ENCODE measurements around the gene WNT16.
A peak's percentile ranks its signal among the peaks of the same experiment; 100 is the strongest.

Gene WNT16

GRCh38 chr7:121327671-121328070 is 1.1 kb upstream of the WNT16 start:
- H3K27ac Mint-ChIP-seq: no peak overlapping the region
- H3K27me3 Mint-ChIP-seq: peaks cover 66% of the 10 kb centered on the region
- no peaks in the 10 kb centered on the region for H3K9me3 Mint-ChIP-seq
- no peaks in the 10 kb centered on the region for H3K36me3 Mint-ChIP-seq (ENCODE audit: low read depth)
- H3K4me1 Mint-ChIP-seq (ENCODE audit: low read depth): peaks cover 25% of the 10 kb centered on the region
- H3K4me3 Mint-ChIP-seq: no peak overlapping the region

GRCh38 chr7:121329191-121330052 is 622 bp downstream of the WNT16 start:
- H3K36me3 Mint-ChIP-seq (ENCODE audit: low read depth): no peaks in the 10 kb centered on the region
- peak overlapping the region; percentile 75 for H3K4me3 Mint-ChIP-seq
- no peaks in the 10 kb centered on the region for H3K9me3 Mint-ChIP-seq
- peaks cover 25% of the 10 kb centered on the region for H3K4me1 Mint-ChIP-seq (ENCODE audit: low read depth)
- peaks cover 72% of the 10 kb centered on the region for H3K27me3 Mint-ChIP-seq
- no peak overlapping the region for H3K27ac Mint-ChIP-seq

GRCh38 chr7:121330053-121330833 is 1.4 kb downstream of the WNT16 start:
- no peak overlapping the region for H3K27ac Mint-ChIP-seq
- peaks cover 75% of the 10 kb centered on the region for H3K27me3 Mint-ChIP-seq
- H3K9me3 Mint-ChIP-seq: no peaks in the 10 kb centered on the region
- peaks cover 25% of the 10 kb centered on the region for H3K4me1 Mint-ChIP-seq (ENCODE audit: low read depth)
- peak overlapping the region; percentile 75 for H3K4me3 Mint-ChIP-seq
- no peaks in the 10 kb centered on the region for H3K36me3 Mint-ChIP-seq (ENCODE audit: low read depth)

- Mint-ChIP-seq H3K4me1 (ENCODE audit: low read depth) (peaks cover 25% of the 10 kb centered on the region), H3K4me3 (no peak overlapping the region), H3K27ac (no peak overlapping the region), H3K9me3 (no peaks in the 10 kb centered on the region), H3K27me3 (peaks cover 70% of the 10 kb centered on the region), H3K36me3 (ENCODE audit: low read depth) (no peaks in the 10 kb centered on the region)
These were observed 2.2 kb downstream of the WNT16 start for GRCh38 chr7:121331048-121331447.

- Mint-ChIP-seq H3K27me3 (peaks cover 64% of the 10 kb centered on the region), H3K9me3 (no peaks in the 10 kb centered on the region), H3K4me3 (no peak overlapping the region), H3K36me3 (ENCODE audit: low read depth) (no peaks in the 10 kb centered on the region), H3K27ac (no peak overlapping the region), H3K4me1 (ENCODE audit: low read depth) (peaks cover 25% of the 10 kb centered on the region)
These were observed 2.8 kb downstream of the WNT16 start for GRCh38 chr7:121331574-121331973.

- Mint-ChIP-seq H3K9me3 (no peaks in the 10 kb centered on the region), H3K27me3 (peaks cover 40% of the 10 kb centered on the region), H3K4me3 (no peak overlapping the region), H3K4me1 (ENCODE audit: low read depth) (peaks cover 10% of the 10 kb centered on the region), H3K36me3 (ENCODE audit: low read depth) (peaks cover 8% of the 10 kb centered on the region), H3K27ac (no peak overlapping the region)
These were observed 5.6 kb downstream of the WNT16 start for GRCh38 chr7:121334376-121334775.

GRCh38 chr7:121334875-121335648 is 6.3 kb downstream of the WNT16 start:
- Mint-ChIP-seq H3K36me3 (ENCODE audit: low read depth) (peaks cover 14% of the 10 kb centered on the region), H3K27ac (no peak overlapping the region), H3K27me3 (peaks cover 34% of the 10 kb centered on the region), H3K4me1 (ENCODE audit: low read depth) (peaks cover 5% of the 10 kb centered on the region), H3K9me3 (no peaks in the 10 kb centered on the region), H3K4me3 (no peak overlapping the region)

GRCh38 chr7:121336579-121336978 is 7.8 kb downstream of the WNT16 start:
- Mint-ChIP-seq H3K27ac (no peak overlapping the region), H3K9me3 (no peaks in the 10 kb centered on the region), H3K27me3 (peaks cover 20% of the 10 kb centered on the region), H3K4me3 (no peak overlapping the region), H3K4me1 (ENCODE audit: low read depth) (no peaks in the 10 kb centered on the region), H3K36me3 (ENCODE audit: low read depth) (peaks cover 14% of the 10 kb centered on the region)

- H3K4me3 Mint-ChIP-seq: no peak overlapping the region
- no peak overlapping the region for H3K27ac Mint-ChIP-seq
- no peaks in the 10 kb centered on the region for H3K4me1 Mint-ChIP-seq (ENCODE audit: low read depth)
- H3K27me3 Mint-ChIP-seq: peaks cover 16% of the 10 kb centered on the region
- no peaks in the 10 kb centered on the region for H3K9me3 Mint-ChIP-seq
- peaks cover 21% of the 10 kb centered on the region for H3K36me3 Mint-ChIP-seq (ENCODE audit: low read depth)
These were observed 8.6 kb downstream of the WNT16 start for GRCh38 chr7:121337398-121337797.

- Mint-ChIP-seq H3K27me3 (peaks cover 13% of the 10 kb centered on the region), H3K4me1 (ENCODE audit: low read depth) (no peaks in the 10 kb centered on the region), H3K9me3 (no peaks in the 10 kb centered on the region), H3K4me3 (no peak overlapping the region), H3K27ac (no peak overlapping the region), H3K36me3 (ENCODE audit: low read depth) (peaks cover 24% of the 10 kb centered on the region)
These were observed 10.3 kb downstream of the WNT16 start for GRCh38 chr7:121339082-121339481.

- no peaks in the 10 kb centered on the region for H3K27me3 Mint-ChIP-seq
- peaks cover 33% of the 10 kb centered on the region for H3K36me3 Mint-ChIP-seq (ENCODE audit: low read depth)
- no peak overlapping the region for H3K4me3 Mint-ChIP-seq
- H3K4me1 Mint-ChIP-seq (ENCODE audit: low read depth): no peaks in the 10 kb centered on the region
- H3K9me3 Mint-ChIP-seq: no peaks in the 10 kb centered on the region
- H3K27ac Mint-ChIP-seq: no peak overlapping the region
These were observed 13.1 kb downstream of the WNT16 start for GRCh38 chr7:121341933-121342332.

GRCh38 chr7:121342631-121343030 is 13.8 kb downstream of the WNT16 start:
- Mint-ChIP-seq H3K9me3 (no peaks in the 10 kb centered on the region), H3K4me3 (no peak overlapping the region), H3K27me3 (no peaks in the 10 kb centered on the region), H3K36me3 (ENCODE audit: low read depth) (peaks cover 40% of the 10 kb centered on the region), H3K27ac (no peak overlapping the region), H3K4me1 (ENCODE audit: low read depth) (no peaks in the 10 kb centered on the region)

GRCh38 chr7:121343302-121343701 is 14.5 kb downstream of the WNT16 start:
- Mint-ChIP-seq H3K4me3 (no peak overlapping the region), H3K4me1 (ENCODE audit: low read depth) (no peaks in the 10 kb centered on the region), H3K27ac (no peak overlapping the region), H3K9me3 (no peaks in the 10 kb centered on the region), H3K36me3 (ENCODE audit: low read depth) (peaks cover 45% of the 10 kb centered on the region), H3K27me3 (no peaks in the 10 kb centered on the region)

- Mint-ChIP-seq H3K27ac (no peak overlapping the region), H3K4me3 (no peak overlapping the region), H3K27me3 (no peaks in the 10 kb centered on the region), H3K36me3 (ENCODE audit: low read depth) (peaks cover 41% of the 10 kb centered on the region), H3K9me3 (no peaks in the 10 kb centered on the region), H3K4me1 (ENCODE audit: low read depth) (no peaks in the 10 kb centered on the region)
These were observed 15.3 kb downstream of the WNT16 start for GRCh38 chr7:121344093-121344492.

- Mint-ChIP-seq H3K27ac (no peak overlapping the region), H3K9me3 (no peaks in the 10 kb centered on the region), H3K4me3 (no peak overlapping the region), H3K27me3 (no peaks in the 10 kb centered on the region), H3K4me1 (ENCODE audit: low read depth) (no peaks in the 10 kb centered on the region), H3K36me3 (ENCODE audit: low read depth) (peaks cover 37% of the 10 kb centered on the region)
These were observed 15.7 kb downstream of the WNT16 start for GRCh38 chr7:121344497-121344896.
